ENCODE measurements around the gene PRDM16. TPM values are rescaled to one million over a fixed set of nuclear protein-coding genes. Genes with fewer than 3 reads are reported as not detected.

The PRDM16 gene
- total RNA-seq, 1 experiment from 2014 or later: 22.3 TPM

- no peaks in the 10 kb centered on the region for H3K36me3 ChIP-seq (ENCODE audit: control insufficient read depth, insufficient read depth, low read length)
- no peak overlapping the region for H3K27ac ChIP-seq (ENCODE audit: low read length)
- ChIA-PET CTCF (no interaction called here), POLR2A (no interaction called here)
- BruUV-seq (replicated peaks): no TSS peak
- no peaks in the 10 kb centered on the region for H3K27me3 ChIP-seq (ENCODE audit: control insufficient read depth, insufficient read depth, low read length)
- intact Hi-C loops (cut with micrococcal nuclease; ENCODE audit: unreplicated experiment): no loop called here
- no peaks in the 10 kb centered on the region for H3K4me1 ChIP-seq (ENCODE audit: control insufficient read depth, insufficient read depth, low read length)
- DNase-seq (ENCODE audit: low read depth, low spot score) (no peak), ATAC-seq (no peak)
- in situ Hi-C loops (cut with HindIII; ENCODE audit: low pct_unique_long_range_greater_than_20kb, low sequenced_read_pairs): no loop called here
- no peak for TF ChIP-seq SIN3A (IDR thresholded peaks at IDR 0.05; ENCODE audit: borderline replicate concordance, insufficient read depth, low read depth, low read length)
- TF ChIP-seq POLR2AphosphoS5 (IDR thresholded peaks at IDR 0.05; ENCODE audit: low read depth, low read length): no peak
- TF ChIP-seq REST (IDR thresholded peaks at IDR 0.05; ENCODE audit: insufficient read depth in 1 of 2, low read depth in 2 of 2, low read length in 1 of 2): no peak
- TF ChIP-seq CTCF (IDR thresholded peaks at IDR 0.05): no peak
- no peak for TF ChIP-seq TCF7L2 (IDR thresholded peaks at IDR 0.05; ENCODE audit: low read depth, low read length)
- no peaks in the 10 kb centered on the region for H3K9me3 ChIP-seq (ENCODE audit: control insufficient read depth, insufficient read depth, low read depth, low read length)
- no peak overlapping the region for H3K4me3 ChIP-seq (ENCODE audit: low read depth in 2 of 2, low read length in 2 of 2)
Measured at GRCh38 chr1:3211582-3212375, 142.8 kb downstream of the PRDM16 start.

- BruUV-seq (replicated peaks): no TSS peak
- Histone ChIP-seq H3K27ac (ENCODE audit: low read length) (no peak overlapping the region), H3K27me3 (ENCODE audit: control insufficient read depth, insufficient read depth, low read length) (no peaks in the 10 kb centered on the region), H3K9me3 (ENCODE audit: control insufficient read depth, insufficient read depth, low read depth, low read length) (no peaks in the 10 kb centered on the region), H3K4me3 (ENCODE audit: low read depth in 2 of 2, low read length in 2 of 2) (no peak overlapping the region), H3K36me3 (ENCODE audit: control insufficient read depth, insufficient read depth, low read length) (no peaks in the 10 kb centered on the region), H3K4me1 (ENCODE audit: control insufficient read depth, insufficient read depth, low read length) (no peaks in the 10 kb centered on the region)
- DNase-seq (ENCODE audit: low read depth, low spot score): no peak
- TF ChIP-seq REST (IDR thresholded peaks at IDR 0.05; ENCODE audit: insufficient read depth in 1 of 2, low read depth in 2 of 2, low read length in 1 of 2) (no peak), POLR2AphosphoS5 (IDR thresholded peaks at IDR 0.05; ENCODE audit: low read depth, low read length) (no peak), CTCF (IDR thresholded peaks at IDR 0.05) (no peak), SIN3A (IDR thresholded peaks at IDR 0.05; ENCODE audit: borderline replicate concordance, insufficient read depth, low read depth, low read length) (no peak), TCF7L2 (IDR thresholded peaks at IDR 0.05; ENCODE audit: low read depth, low read length) (no peak)
- ChIA-PET CTCF (no interaction called here), POLR2A (no interaction called here)
- in situ Hi-C loops (cut with HindIII; ENCODE audit: low pct_unique_long_range_greater_than_20kb, low sequenced_read_pairs): no loop called here
- ATAC-seq: no peak
- intact Hi-C loops (cut with micrococcal nuclease; ENCODE audit: unreplicated experiment): no loop called here
Measured at GRCh38 chr1:3212453-3213355, 143.7 kb downstream of the PRDM16 start.
